Measurements from ENCODE around the gene RASSF5. TPM values are rescaled to one million over a fixed set of nuclear protein-coding genes. Genes with fewer than 3 reads are reported as not detected.

RASSF5 gene
- total and polyA plus RNA-seq, 9 of the 15 experiments (the other 6 are each of a cell fraction or from before 2014, with no cell fraction given), result 6.1 to 41.0 (median 25.2) TPM

DNA sequence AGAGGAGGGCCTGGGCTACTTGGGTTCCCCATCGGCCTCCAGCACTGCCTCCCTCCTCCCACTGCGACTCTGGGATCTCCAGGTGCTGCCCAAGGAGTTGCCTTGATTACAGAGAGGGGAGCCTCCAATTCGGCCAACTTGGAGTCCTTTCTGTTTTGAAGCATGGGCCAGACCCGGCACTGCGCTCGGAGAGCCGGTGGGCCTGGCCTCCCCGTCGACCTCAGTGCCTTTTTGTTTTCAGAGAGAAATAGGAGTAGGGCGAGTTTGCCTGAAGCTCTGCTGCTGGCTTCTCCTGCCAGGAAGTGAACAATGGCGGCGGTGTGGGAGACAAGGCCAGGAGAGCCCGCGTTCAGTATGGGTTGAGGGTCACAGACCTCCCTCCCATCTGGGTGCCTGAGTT, 80.6 kb downstream of the RASSF5 start:
- H2AFZ ChIP-seq (ENCODE audit: low read depth, low read length), result no peak overlapping the region
- whole genome bisulfite sequencing (ENCODE audit: insufficient coverage, low coverage, missing lambda C conversion rate), result 85% methylated on average over 14 of the region's 14 CpGs
- no peaks in the 10 kb centered on the region for H3K27me3 ChIP-seq (ENCODE audit: control insufficient read depth in 2 of 2, insufficient read depth in 2 of 2, low read length in 2 of 2)
- ATAC-seq, result no peak
- intact Hi-C loops (cut with micrococcal nuclease) (no loop called here), in situ Hi-C loops (cut with MboI) (loop anchor here (25.0 kb wide), 1 partner anchor 426 kb away; no protein-coding TSS in a partner anchor)
- POLR2A ChIA-PET, result interaction anchor here (0.6 to 1.0 kb wide), 5 partner anchors 37 to 280 kb away, joined by 3 to 4 read pairs (median 3); no protein-coding TSS in a partner anchor
- H3K36me3 ChIP-seq (ENCODE audit: control insufficient read depth, insufficient read depth, low read length), result peaks cover 96% of the 10 kb centered on the region
- H3K4me3 ChIP-seq, result no peak overlapping the region
- no peak overlapping the region; a peak in 1 of 4 replicates for H3K9ac ChIP-seq (ENCODE audit: insufficient read depth in 1 of 2, low read depth in 2 of 2, low read length in 2 of 2)
- DNase-seq (ENCODE audit: extremely low read depth in 1 of 4, low spot score in 3 of 4), result no peak
- no peak overlapping the region for H3K27ac ChIP-seq (ENCODE audit: extremely low read depth, low read depth, low read length)
- no peaks in the 10 kb centered on the region for H3K9me1 ChIP-seq (ENCODE audit: control insufficient read depth, insufficient read depth, low read length)
- no peak overlapping the region for H3K4me2 ChIP-seq (ENCODE audit: insufficient read depth, low read length)
- no TSS peak for BruUV-seq (replicated peaks)
- CTCF ChIA-PET (ENCODE audit: low intra/inter-chr PET ratio), result no interaction called here
- H4K20me1 ChIP-seq (replicated peaks; ENCODE audit: control insufficient read depth, insufficient read depth, low read length), result peaks cover 3% of the 10 kb centered on the region; the same call in 1 of the 2 replicates
- peaks cover 5 to 16% of the 10 kb centered on the region in 2 experiments; a peak in 4 of 5 replicates for H3K4me1 ChIP-seq (replicated peaks in 1 of 2; ENCODE audit: control insufficient read depth in 2 of 2, insufficient read depth in 2 of 2, low read length in 2 of 2)
- no peaks in the 10 kb centered on the region for H3K9me3 ChIP-seq (replicated peaks; ENCODE audit: control insufficient read depth, insufficient read depth, low read depth, low read length)
- TF ChIP-seq NR1H2 (CRISPR knock-in tag; IDR thresholded peaks at IDR 0.05) (no peak), SMAD4 (CRISPR knock-in tag; conservative IDR thresholded peaks at IDR 0.05) (no peak), SOX6 (IDR thresholded peaks at IDR 0.05) (no peak), GATAD2A (IDR thresholded peaks at IDR 0.05) (no peak), NELFE (IDR thresholded peaks at IDR 0.05; ENCODE audit: insufficient read depth, insufficient read length) (no peak), E2F3 (CRISPR knock-in tag; IDR thresholded peaks at IDR 0.05) (no peak)
- TF ChIP-seq, protein P1, sequence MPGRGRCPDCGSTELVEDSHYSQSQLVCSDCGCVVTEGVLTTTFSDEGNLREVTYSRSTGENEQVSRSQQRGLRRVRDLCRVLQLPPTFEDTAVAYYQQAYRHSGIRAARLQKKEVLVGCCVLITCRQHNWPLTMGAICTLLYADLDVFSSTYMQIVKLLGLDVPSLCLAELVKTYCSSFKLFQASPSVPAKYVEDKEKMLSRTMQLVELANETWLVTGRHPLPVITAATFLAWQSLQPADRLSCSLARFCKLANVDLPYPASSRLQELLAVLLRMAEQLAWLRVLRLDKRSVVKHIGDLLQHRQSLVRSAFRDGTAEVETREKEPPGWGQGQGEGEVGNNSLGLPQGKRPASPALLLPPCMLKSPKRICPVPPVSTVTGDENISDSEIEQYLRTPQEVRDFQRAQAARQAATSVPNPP (IDR thresholded peaks at IDR 0.05; ENCODE audit: borderline replicate concordance, insufficient read depth, insufficient read length), result no peak
- H3K79me2 ChIP-seq (ENCODE audit: control insufficient read depth, insufficient read depth, low read length), result no peaks in the 10 kb centered on the region
- FAIRE-seq, result no peak

All from K562 (cell line).